ENCODE results near the gene DERL2. TPM values are rescaled to one million over a fixed set of nuclear protein-coding genes. Genes with fewer than 3 reads are reported as not detected.

The DERL2 gene
- total and polyA plus RNA-seq, 7 donors: 23.1 to 104 (median 40.9) TPM

DNA sequence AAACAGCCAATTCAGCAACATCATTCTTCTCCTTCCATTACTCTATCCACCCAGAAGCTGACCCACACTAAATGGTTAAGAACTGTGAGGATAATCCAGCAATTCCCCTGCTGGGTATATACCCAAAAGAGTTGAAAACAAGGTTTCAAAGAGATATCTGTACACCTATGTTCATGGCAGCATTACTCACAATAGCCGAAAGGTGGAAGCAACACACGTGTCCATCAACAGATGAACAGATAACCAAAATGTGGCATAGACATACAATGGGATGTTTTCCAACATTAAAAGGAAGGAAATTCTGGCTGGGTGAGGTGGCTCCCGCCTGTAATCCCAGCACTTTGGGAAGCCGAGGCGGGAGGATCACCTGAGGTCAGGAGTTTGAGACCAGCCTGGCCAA lies 20.3 kb upstream of the DERL2 start:
- Histone ChIP-seq H3K4me1 (peaks cover 1% of the 10 kb centered on the region), H3K4me3 (no peak overlapping the region), H3K27me3 (ENCODE audit: insufficient read depth in 3 of 3, low read length in 2 of 3) (no peaks in the 10 kb centered on the region), H3K36me3 (ENCODE audit: insufficient read depth in 1 of 2, low read depth in 1 of 2) (no peaks in the 10 kb centered on the region), H3K9me3 (no peaks in the 10 kb centered on the region), H3K27ac (no peak overlapping the region)
- TF ChIP-seq, protein P1, sequence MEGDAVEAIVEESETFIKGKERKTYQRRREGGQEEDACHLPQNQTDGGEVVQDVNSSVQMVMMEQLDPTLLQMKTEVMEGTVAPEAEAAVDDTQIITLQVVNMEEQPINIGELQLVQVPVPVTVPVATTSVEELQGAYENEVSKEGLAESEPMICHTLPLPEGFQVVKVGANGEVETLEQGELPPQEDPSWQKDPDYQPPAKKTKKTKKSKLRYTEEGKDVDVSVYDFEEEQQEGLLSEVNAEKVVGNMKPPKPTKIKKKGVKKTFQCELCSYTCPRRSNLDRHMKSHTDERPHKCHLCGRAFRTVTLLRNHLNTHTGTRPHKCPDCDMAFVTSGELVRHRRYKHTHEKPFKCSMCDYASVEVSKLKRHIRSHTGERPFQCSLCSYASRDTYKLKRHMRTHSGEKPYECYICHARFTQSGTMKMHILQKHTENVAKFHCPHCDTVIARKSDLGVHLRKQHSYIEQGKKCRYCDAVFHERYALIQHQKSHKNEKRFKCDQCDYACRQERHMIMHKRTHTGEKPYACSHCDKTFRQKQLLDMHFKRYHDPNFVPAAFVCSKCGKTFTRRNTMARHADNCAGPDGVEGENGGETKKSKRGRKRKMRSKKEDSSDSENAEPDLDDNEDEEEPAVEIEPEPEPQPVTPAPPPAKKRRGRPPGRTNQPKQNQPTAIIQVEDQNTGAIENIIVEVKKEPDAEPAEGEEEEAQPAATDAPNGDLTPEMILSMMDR (IDR thresholded peaks at IDR 0.05): no peak
- intact Hi-C loops (cut with DNase I): no loop called here
- DNase-seq (no peak), ATAC-seq (no peak)
- WGBS, 3 donors: 86 to 91% (median 90%) methylated on average over 5 of the region's 5 CpGs

GRCh38 chr17:5502552-5502951 lies 16.6 kb upstream of the DERL2 start:
- peaks cover 0 to 28% (median 5%) of the 10 kb centered on the region in 3 donors for H3K27me3 ChIP-seq (ENCODE audit: insufficient read depth in 3 of 3, low read length in 2 of 3)
- no peaks in the 10 kb centered on the region for H3K9me3 ChIP-seq
- intact Hi-C loops (cut with DNase I): no loop called here
- TF ChIP-seq, protein P1 (IDR thresholded peaks at IDR 0.05): no peak
- no peaks in the 10 kb centered on the region for H3K36me3 ChIP-seq (ENCODE audit: insufficient read depth in 1 of 2, low read depth in 1 of 2)
- no peak overlapping the region for H3K27ac ChIP-seq
- DNase-seq (no peak), ATAC-seq (no peak)
- 97 to 98% (median 97%) methylated on average over 4 of the region's 4 CpGs for WGBS, 3 donors
- H3K4me3 ChIP-seq: no peak overlapping the region
- H3K4me1 ChIP-seq: peaks cover 10% of the 10 kb centered on the region

DNA sequence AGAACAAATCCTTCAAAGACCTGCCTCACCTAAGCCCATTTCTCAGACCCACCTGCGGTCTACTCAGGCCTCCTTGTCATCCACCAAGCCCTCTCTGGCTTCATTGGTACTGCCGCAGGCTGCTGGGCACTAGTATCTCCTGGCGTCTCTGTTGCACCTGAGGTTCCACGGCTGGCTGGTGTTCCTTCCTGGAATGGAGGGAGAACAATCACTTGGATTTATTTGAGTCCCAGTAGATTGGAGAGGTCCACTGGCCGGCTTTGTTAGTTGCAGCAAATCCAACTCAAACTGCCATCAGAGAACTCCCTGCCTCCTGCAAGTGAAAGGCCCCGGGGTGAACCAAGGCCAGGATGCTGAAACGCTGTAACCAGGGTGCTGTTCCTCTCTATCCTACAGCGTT lies 15.7 kb upstream of the DERL2 start:
- DNase-seq (no peak), ATAC-seq (no peak)
- Histone ChIP-seq H3K9me3 (no peaks in the 10 kb centered on the region), H3K27me3 (ENCODE audit: insufficient read depth in 3 of 3, low read length in 2 of 3) (peaks cover 0 to 28% (median 5%) of the 10 kb centered on the region in 3 donors), H3K4me3 (no peak overlapping the region), H3K36me3 (ENCODE audit: insufficient read depth in 1 of 2, low read depth in 1 of 2) (no peaks in the 10 kb centered on the region), H3K27ac (no peak overlapping the region), H3K4me1 (peaks cover 10% of the 10 kb centered on the region)
- intact Hi-C loops (cut with DNase I): no loop called here
- TF ChIP-seq, protein P1 (IDR thresholded peaks at IDR 0.05): no peak
- 77 to 83% (median 82%) methylated on average over 8 of the region's 8 CpGs for WGBS, 3 donors

GRCh38 chr17:5500589-5501391 lies 14.8 kb upstream of the DERL2 start:
- peak; percentile 63 to 84 (median 68) for ATAC-seq
- H3K27ac ChIP-seq: no peak overlapping the region
- intact Hi-C loops (cut with DNase I): no loop called here
- no peaks in the 10 kb centered on the region for H3K36me3 ChIP-seq (ENCODE audit: insufficient read depth in 1 of 2, low read depth in 1 of 2)
- H3K4me3 ChIP-seq: peak overlapping the region; percentile 66
- H3K4me1 ChIP-seq: peaks cover 10% of the 10 kb centered on the region
- WGBS, 3 donors: 5 to 13% (median 11%) methylated on average over 39 to 67 of the region's 67 CpGs
- peaks cover 0 to 28% (median 5%) of the 10 kb centered on the region in 3 donors for H3K27me3 ChIP-seq (ENCODE audit: insufficient read depth in 3 of 3, low read length in 2 of 3)
- DNase-seq: peak; percentile 76 to 82
- TF ChIP-seq, protein P1 (IDR thresholded peaks at IDR 0.05): no peak
- no peaks in the 10 kb centered on the region for H3K9me3 ChIP-seq
